HL-60 (cell line): ENCODE measurements around the gene FLAD1.

ENCODE experiments used
- CTCF ChIP-seq: IDR thresholded peaks from one replicate; pipeline ENCODE4 v1.5.1; 2011; ENCODE audit warnings: low read length, control low read depth, inconsistent platforms; ENCODE audit not compliant: insufficient read depth
- POLR2AphosphoS5 ChIP-seq: IDR thresholded peaks from 2 replicates; pipeline ENCODE4 v1.6.1; 2012; ENCODE audit warnings: low read depth
- REST ChIP-seq: IDR thresholded peaks from 2 replicates; pipeline ENCODE4 v1.6.1; 2012; ENCODE audit warnings: low read depth; ENCODE audit not compliant: insufficient replicate concordance
- SPI1 ChIP-seq: IDR thresholded peaks from 2 replicates; pipeline ENCODE4 v1.6.1; 2012; ENCODE audit warnings: low read depth, mild to moderate bottlenecking, borderline replicate concordance

- no peak for TF ChIP-seq CTCF
- TF ChIP-seq REST = no peak
- TF ChIP-seq POLR2AphosphoS5 = no peak
- no peak for TF ChIP-seq SPI1
Observed at GRCh38 chr1:154988058-154988954, 5.2 kb downstream of the FLAD1 start.
